Astrocyte of the spinal cord (primary cell): ENCODE data around the gene TMEM63C.

Source experiments
- DNase-seq: peaks from one replicate; pipeline ENCODE4 v3.0.0; 2011; ENCODE audit warnings: low read depth, low spot score
- H3K4me3 ChIP-seq: 2 replicates; pipeline ENCODE4 v1.5.1; 2011; ENCODE audit warnings: low read depth, mild to moderate bottlenecking, low read length, moderate library complexity
- CTCF ChIP-seq: IDR thresholded peaks from 2 replicates; pipeline ENCODE4 v1.5.1; 2012; ENCODE audit warnings: low read depth, mild to moderate bottlenecking, low read length, inconsistent platforms
- in situ Hi-C: cut with HindIII; loops from 2 replicates; pipeline ENCODE4 v1.10.0; 2017; ENCODE audit warnings: low sequenced_read_pairs

The TMEM63C gene

GRCh38 chr14:77281852-77282410, 100.3 kb downstream of the TMEM63C start:
- TF ChIP-seq CTCF: no peak
- in situ Hi-C loops: no loop called here
- H3K4me3 ChIP-seq: no peak overlapping the region
- no peak for DNase-seq

GRCh38 chr14:77284066-77284465, 102.5 kb downstream of the TMEM63C start:
- H3K4me3 ChIP-seq: no peak overlapping the region
- no peak for TF ChIP-seq CTCF
- no peak for DNase-seq
- in situ Hi-C loops: no loop called here

- in situ Hi-C loops: no loop called here
- TF ChIP-seq CTCF: no peak
Observed at GRCh38 chr14:77284466-77284865, 102.9 kb downstream of the TMEM63C start.

GRCh38 chr14:77286576-77286975, 105.0 kb downstream of the TMEM63C start:
- DNase-seq: no peak
- TF ChIP-seq CTCF: no peak
- no peak overlapping the region for H3K4me3 ChIP-seq
- in situ Hi-C loops: no loop called here

More at GRCh38 chr14:77284466-77284865, 102.9 kb downstream of the TMEM63C start:
- no peak overlapping the region for H3K4me3 ChIP-seq
- DNase-seq: no peak

GRCh38 chr14:77290705-77291104, 109.1 kb downstream of the TMEM63C start:
- H3K4me3 ChIP-seq: no peak overlapping the region
- TF ChIP-seq CTCF: peak; percentile 1
- in situ Hi-C loops: no loop called here
- DNase-seq: no peak

GRCh38 chr14:77296155-77296554, 114.6 kb downstream of the TMEM63C start:
- no peak for TF ChIP-seq CTCF
- no peak overlapping the region for H3K4me3 ChIP-seq
- no peak for DNase-seq
- in situ Hi-C loops: no loop called here

- no peak for DNase-seq
- TF ChIP-seq CTCF: no peak
- H3K4me3 ChIP-seq: no peak overlapping the region
- in situ Hi-C loops: no loop called here
Observed at GRCh38 chr14:77296906-77297305, 115.3 kb downstream of the TMEM63C start.
